GM19324 (cell line): ENCODE data around the gene LYRM1.
"Not testable (repeated sequence)": the region's sequence is repeated elsewhere in the genome, so short reads cannot be mapped to it uniquely, and the experiment has no call there.

Experiments used
- ATAC-seq: cut with Tn5 transposase; IDR thresholded peaks from one replicate; pipeline ENCODE4 v1.9.1; 2021; ENCODE audit warnings: mild to moderate bottlenecking, moderate library complexity; ENCODE audit not compliant: unreplicated experiment, low FRiP score

LYRM1 gene

DNA sequence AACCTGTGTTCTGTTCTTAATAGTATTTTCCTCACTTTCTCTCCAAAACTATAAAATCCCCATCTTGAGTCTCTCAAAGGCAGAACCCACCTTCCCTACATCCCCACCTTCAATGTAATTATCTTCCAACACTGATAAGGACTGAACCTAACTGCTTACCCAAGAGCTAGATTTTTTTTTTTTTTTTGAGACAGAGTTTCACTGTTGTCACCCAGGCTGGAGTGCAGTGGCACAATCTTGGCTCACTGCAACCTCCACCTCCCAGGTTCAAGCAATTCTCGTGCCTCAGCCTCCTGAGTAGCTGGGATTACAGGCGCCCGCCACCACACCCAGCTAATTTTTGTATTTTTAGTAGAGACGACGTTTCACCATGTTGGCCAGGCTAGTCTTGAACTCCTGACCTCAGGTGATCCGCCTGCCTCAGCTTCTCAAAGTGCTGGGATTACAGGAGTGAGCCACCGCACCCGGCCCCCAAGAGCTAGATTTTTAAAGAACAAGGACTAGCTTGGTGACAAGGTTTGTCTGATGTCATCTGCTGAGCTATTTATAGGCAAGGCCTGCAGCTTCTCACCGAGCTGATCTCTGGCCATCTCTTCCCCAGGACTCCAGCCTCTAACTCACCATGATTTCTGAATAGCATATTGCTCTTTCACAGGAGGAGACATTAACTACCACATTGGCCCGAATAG lies 29.2 kb downstream of the LYRM1 start:
- ATAC-seq = not testable (repeated sequence)

DNA sequence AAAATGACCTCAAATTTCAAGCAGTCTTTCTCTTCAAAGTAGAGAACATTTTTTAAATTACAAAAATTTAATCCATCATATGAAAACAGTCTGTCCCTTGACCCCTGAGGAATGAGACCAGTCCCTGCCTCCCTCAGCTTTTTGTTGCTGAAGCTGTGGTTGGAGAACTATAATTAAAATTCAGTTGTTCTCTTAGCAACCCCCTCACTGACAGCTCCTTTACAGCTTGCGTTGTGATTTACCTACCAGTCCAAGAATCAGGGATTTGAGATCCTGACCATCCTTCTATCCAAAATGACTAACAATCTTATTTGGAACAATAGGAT lies 29.8 kb downstream of the LYRM1 start:
- ATAC-seq = no peak

DNA sequence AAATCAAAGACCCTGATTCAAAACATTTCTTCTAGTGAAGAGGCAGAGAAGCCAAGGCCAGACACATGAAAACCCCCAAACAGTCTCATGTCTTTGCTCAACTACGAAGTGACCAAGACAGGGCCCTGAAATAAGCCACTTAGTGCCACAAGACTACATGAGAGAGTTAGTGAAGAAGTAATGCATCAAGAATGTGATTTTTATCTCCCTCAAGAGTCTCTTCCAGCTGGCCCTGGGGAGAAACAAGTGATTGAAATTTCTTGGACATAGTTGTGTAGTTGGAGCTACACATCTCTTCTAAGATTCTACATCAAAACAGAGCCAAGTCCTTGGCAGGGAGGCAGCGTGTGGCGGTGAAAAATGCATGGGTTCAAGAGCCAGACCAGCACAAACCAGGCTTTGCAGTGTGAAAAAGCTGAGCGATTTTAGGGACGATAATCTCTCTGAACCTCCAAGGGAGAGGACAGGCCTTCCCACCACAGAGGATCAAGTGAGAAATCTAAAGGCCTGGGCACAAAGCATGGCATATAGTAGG lies 30.6 kb downstream of the LYRM1 start:
- ATAC-seq = no peak

DNA sequence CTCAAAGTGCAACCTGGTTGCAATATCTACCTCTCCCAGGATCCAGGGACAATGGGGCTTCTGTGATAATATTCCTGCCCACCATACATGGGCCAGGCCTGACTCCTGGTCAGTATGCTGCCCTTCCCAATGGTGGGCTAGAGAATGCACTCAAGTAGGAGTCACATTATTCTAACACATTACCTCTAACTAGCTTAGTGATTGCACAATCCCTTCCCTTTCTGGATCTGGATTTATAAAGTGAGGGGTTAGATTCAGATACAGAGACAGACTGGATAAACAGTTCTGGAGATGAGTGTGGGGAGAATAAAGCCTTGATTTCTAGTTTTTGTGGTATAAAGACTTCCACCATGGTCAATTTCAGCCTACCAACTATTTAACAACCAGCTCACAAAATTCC lies 33.0 kb downstream of the LYRM1 start:
- no peak for ATAC-seq

DNA sequence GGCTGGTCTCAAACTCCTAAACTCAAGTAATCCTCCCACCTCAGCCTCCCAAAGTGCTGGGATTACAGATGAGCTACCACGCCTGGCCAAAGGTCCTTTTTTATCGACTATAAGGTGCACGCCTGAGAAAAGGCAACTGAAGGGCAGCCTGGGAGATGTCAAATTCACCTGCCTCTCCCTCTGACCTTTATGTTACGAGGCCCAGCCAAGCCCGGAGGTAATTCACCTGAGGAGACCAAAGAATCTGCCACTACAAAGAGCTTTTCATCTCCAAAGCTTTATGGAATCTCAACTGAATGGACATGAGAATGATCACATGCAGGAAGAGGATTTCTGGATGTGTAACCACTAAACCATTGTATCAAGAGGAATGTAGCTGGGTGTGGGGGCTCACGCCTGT lies 37.2 kb downstream of the LYRM1 start:
- no peak for ATAC-seq

DNA sequence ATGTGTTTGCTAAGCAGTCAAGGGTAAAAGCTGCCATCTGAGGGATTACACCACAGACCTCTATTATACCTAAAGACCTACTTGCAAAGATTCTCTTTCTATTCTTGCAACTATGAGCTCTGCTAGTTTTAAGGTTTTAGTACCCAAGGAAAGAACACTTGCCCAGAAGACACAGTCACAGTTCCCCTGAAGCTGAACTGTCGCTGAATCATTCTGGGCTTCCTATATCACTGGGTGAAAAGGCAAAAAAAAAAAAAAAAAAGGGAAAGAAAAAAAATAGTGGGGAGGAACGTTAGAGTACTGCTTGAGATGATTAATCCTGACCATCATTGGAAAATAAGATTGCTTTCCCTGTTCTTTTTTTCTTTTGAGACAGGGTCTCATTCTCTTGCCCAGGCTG lies 37.9 kb downstream of the LYRM1 start:
- no peak for ATAC-seq

DNA sequence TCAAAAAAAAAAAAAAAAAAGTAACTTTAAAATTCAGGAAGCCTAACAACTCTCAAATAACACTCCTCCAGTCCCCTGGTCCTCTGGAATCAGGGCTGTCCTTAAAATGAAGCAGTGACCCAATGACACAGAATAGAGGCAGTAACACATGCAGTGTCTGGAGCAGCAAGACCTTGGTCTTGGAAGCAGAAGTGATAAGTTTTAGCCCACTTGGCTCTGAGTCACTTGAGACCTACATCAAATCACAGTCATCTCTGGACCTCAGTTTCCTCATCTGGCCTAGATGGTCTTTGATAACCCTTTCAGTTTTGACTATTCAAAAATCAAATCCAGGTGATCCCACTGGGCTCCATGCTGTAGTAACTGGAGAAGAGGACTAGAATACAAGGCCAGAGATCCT lies 39.0 kb downstream of the LYRM1 start:
- ATAC-seq = no peak

DNA sequence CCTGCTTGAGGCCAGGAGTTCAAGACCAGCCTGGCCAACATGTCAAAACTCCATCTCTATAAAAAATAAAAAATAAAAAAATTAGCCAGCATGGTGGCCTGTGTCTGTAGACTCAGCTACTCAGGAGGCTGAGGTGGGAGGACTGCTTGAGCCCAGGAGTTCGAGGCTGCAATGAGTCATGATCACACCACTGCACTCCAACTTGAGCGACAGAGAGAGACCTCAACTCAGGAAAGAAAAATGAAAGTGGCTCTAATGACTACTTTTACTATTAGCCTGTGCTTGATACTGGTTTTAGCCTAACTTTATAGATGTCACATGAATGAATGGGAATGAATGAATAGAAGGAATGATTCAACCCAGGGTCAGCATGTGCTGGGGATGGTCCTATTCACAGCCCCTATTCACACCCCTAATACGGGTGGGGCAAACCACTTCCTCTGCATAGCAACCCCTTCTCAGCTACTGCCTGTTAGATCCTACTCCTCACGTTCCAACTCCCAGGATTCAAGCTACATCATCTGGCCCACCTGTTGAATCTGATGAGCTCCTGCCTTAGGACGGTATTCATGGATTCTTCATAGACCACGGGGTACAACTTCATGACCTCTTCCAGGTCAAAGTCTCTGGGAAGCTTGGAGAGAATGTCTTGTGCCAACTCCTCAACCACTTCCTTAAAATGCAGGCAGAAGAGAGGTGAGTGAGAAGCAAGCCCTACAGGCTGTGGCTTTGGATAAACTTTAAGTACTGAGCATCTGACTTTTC lies 40.5 kb downstream of the LYRM1 start:
- no peak for ATAC-seq

DNA sequence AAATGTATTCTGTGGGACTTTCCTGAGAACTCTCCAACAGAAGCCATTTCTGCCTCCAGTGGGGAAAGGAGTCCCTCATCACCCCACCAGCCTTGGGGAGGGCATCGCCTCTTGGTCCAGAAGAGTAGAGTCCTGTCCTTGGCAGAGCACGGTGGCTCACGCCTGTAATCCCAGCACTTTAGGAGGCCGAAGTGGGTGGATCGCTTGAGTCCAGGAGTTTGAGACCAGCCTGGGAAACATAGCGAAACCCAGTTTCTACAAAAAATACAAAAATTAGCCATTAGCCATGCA lies 41.0 kb downstream of the LYRM1 start:
- no peak for ATAC-seq

DNA sequence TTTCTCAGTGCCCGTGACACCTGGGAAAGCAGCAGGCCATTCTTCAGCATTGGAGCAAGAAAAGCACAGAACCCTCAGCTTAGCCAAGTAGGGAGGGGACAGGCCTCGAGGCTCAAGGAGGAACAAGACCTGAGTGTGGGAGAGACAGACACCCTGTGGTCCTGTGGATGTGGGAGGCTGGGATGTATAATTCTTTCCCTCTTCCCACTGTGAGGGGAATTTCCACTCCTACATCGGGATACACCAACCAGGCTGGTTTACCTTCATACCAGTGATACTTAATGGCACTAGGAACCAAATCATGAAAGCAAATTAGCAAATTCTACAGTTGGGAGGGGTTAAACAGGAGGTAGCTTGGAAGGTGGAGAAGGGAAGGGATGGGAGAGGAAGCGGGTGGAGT lies 41.7 kb downstream of the LYRM1 start:
- ATAC-seq = no peak

DNA sequence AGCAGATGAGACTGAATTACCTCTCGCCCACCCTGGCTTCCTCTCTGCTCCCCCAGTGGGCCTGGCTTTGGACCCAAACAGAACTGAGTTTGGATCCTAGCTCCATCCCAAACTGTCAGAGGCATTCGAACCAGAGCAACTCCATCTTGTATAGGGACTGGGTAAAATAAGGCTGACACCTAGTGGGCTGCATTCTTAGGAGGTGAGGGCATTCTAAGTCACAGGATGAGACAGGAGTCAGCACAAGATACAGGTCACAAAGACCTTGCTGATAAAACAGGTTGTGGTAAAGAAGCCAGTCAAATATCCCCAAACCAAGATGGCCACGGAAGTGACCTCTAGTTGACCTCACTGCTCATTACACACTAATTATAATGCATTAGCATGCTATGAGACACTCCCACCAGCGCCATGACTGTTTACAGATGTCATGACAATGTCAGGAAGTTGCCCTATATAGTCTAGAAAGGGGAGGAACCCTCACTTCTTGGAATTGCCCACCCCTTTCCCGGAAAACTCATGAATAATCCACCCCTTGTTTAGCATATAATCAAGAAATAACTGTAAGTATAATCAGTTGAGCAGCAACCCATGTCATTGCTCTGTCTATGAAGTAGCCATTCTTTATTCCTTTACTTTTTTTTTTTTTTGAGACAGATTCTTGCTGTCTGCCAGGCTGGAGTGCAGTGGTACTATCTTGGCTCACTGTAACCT lies 44.4 kb downstream of the LYRM1 start:
- no peak for ATAC-seq

DNA sequence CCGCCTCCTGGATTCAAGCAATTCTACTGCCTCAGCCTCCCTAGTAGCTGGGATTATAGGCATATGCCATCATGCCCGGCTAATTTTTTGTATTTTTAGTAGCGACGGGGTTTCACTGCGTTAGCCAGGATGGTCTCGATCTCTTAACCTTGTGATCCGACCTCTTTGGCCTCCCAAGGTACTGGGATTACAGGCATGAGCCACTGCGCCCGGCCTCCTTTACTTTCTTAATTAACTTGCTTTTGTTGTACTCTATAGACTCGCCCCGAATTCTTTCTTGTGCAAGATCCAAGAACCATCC lies 45.0 kb downstream of the LYRM1 start:
- not testable (repeated sequence) for ATAC-seq

DNA sequence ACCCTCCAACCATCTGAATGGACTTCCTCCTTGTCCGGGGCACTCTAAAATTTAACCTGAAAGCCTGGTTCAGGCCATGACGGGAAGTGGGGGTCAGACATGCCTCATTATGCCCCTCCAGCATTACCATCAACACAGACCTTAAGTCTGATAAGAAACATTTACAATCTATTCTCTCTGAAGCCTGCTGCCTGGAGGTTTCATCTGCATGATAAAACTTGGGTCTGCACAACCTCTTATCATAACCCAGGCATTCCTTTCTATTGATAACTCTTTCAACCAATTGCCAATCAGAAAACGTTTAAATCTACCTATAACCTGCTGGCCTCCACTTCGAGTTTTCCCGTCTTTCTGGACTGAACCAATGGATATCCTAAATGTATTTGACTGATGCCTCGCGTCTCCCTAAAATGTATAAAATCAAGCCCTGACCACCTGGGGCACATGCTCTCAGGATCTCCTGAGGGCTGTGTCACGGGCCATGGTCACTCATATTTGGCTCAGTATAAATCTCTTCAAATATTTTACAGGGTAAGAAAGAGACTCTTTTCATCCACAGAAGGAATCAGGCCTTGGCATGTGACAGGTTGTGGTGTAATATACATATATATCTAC lies 45.6 kb downstream of the LYRM1 start:
- no peak for ATAC-seq

DNA sequence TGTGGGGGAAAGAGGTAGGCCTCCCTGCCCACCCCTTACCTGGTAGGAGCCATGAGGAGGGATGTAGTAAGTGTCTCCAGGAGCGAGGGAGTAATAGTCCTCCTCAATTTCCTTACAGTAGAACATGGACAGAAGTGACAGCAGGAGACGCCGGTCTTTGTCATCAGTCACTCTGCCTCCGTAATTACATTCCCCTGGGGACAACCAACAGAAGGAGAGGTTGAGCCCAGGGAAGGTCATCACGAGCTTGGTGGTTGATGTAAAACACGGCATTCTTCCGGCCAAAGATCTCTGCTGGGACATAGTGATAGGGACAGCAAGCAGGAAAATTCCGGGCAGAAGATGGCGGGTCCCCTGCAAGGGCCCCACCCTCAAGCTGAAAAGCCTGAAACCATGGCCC lies 47.9 kb downstream of the LYRM1 start:
- no peak for ATAC-seq

DNA sequence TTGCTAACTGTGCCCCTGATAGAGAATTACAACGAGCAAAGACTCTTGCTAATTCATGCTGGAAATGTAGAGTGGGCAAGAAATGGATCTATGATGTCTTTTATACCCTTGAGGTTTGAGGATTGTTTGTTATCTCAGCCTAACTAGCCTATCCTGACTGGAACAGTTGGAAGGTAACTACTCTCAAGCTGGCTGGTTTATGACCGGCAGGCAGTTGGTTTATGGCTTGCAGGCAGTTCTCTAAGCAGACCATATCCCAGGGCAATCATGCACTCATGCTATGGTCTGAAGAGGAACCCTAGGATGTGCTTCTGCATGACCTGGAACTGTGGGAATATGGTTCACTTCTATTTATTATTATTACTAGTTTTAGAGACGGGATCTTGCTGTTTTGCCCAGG lies 49.1 kb downstream of the LYRM1 start:
- no peak for ATAC-seq

DNA sequence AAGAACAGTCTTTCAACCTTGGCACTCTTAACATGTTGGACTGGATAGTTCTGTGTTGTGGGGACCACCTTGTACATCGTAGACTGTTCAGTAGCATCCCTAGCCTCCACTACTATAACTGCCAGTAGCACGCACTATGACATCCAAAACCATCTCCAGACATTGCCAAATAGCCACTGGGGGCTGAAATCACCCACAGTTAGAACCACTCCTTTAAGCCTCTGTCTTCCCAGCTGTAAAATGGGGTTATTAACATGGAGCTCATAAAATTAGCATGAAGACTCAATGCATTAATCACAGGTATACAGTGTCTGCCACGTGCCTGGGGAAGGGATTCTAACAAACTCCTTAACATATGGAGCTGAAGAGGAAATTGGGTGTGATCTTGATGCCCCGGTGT lies 49.7 kb downstream of the LYRM1 start:
- ATAC-seq = no peak

DNA sequence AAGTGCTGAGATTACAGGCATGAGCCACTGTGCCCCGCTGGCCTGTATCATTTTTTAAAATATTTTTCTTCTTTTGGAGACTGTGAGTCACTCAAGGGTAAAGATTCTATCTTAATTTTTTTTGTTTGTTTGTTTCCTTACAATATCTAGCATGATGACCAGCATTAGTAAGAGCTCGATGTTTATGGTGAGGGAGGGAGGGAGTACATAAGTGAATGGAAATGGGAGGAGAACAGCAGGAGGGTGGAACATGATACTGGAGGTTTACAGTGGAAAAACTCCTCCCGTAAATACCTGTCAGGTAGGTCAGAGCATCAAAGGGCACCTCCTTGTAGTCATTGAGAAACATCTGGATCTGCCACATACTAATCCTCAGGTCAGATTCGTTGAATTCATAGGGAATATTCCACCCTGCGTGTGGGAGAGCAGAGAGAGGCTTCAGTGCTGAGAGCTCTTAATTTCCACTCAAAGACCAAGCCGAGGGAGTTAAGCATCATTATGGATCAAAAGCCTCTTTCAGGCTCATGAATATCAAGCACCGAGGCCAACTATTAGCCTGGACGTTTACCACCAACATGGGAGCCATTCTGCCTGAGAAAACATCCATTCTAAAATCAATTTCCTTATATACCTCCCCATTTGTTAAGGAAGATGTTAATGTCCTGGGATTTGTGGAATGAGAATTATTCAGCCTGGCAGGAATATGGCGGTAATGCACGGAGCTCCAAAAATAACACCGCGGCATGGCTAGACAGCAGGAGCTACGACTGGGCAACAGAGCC lies 51.8 kb downstream of the LYRM1 start:
- ATAC-seq = no peak

DNA sequence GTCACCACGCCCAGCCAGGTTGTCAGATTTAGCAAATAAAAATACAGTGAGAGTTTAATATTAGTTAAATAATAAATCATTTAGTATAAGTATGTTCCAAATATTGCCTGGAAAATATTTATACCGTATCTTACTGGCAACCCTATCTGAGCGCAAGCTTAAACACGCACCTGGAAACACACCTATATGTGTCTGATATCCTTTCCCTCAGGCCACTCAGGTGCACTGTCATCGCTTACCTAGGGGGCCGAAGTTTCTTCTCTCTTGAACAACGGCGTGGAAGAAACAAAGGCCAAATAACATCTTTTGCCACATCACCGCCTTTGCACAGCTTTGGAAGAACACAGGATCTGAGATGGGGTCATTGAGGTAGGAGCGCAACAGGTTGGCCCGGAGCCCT lies 54.0 kb downstream of the LYRM1 start:
- ATAC-seq = no peak

DNA sequence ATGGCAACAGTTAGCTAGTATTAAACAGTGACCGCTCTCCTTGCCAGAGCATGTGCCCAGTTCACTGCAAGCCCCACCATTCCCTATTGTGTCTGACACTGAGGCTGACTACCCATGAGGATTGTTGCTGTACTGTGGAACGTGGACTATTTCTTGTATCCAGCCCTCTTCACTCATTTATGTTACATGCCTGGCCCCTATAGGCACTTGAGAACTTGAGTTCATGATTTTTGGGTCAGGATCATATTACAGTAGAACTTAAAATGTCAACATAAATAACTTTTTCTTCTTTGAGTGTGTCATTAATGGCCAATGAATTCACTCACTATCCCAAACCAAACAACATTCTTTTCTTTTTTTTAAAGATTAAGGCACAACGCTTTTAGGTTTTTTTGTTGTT lies 55.7 kb downstream of the LYRM1 start:
- no peak for ATAC-seq

DNA sequence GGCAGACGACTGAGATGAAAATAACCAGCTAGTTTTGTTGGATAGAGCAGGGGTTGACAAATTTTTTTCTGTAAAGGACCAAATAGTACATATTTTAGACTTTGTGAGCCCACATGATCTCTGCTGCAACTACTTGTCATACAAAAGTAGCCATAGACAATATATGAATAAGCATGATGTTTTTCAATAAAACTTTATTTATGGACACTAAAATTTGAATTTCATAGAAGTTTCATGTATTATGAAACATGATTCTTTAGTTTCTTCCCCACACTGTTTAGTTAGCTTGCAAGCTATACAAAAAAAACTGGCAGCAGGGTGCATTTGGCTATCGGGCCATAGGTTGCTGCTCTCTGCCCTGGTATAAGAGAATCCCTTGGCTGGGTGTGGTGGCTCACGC lies 56.6 kb downstream of the LYRM1 start:
- no peak for ATAC-seq

DNA sequence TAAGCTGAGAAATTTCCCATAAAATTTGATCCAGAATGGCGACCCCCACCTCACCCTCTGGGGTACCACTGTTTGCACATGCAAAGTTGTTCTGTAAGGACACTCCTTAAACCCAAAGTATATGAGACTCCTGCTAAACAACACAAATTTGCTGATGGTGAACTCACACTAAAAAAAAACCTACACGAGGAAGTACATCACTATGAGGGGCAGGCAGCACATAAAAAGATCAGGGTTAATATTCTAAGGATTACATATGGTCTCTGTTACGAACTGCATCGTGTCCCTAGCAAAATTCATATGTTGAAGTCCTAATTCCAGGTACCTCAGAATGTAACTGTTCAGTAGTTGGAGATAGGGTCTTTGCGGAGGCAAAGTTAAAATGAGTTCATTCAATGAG lies 60.3 kb downstream of the LYRM1 start:
- ATAC-seq = no peak
